H1 (cell line): ENCODE measurements around the gene PSMD5. TPM values are rescaled to one million over a fixed set of nuclear protein-coding genes. Genes with fewer than 3 reads are reported as not detected.

Source experiments
- CTCF ChIP-seq, 3 experiments: IDR thresholded peaks; 1 replicate in 2 of 3; 2 replicates in 1 of 3; pipeline versions ENCODE4 v1.5.1 to v1.6.1; 2011; ENCODE audit warnings: low read length in 3 of 3, mild to moderate bottlenecking in 3 of 3, inconsistent platforms in 2 of 3, low read depth in 1 of 3, moderate library complexity in 1 of 3; ENCODE audit not compliant: insufficient read depth in 1 of 3; ENCODE audit errors: control extremely low read depth in 1 of 3
- GTF2F1 ChIP-seq: IDR thresholded peaks from 2 replicates; pipeline ENCODE4 v1.6.1; 2012; ENCODE audit warnings: low read depth, low read length, improper control_type of control experiment, borderline replicate concordance
- HDAC6 ChIP-seq: IDR thresholded peaks from one replicate; pipeline ENCODE4 v1.7.1; 2012; ENCODE audit warnings: low read depth, mild to moderate bottlenecking, inconsistent platforms, low read length, moderate library complexity
- RBBP5 ChIP-seq: IDR thresholded peaks from 2 replicates; pipeline ENCODE4 v1.7.1; 2012; ENCODE audit warnings: low read depth, mild to moderate bottlenecking, inconsistent platforms, low read length, moderate library complexity, borderline replicate concordance
- SIN3A ChIP-seq, 2 experiments: IDR thresholded peaks in 1 of 2; conservative IDR thresholded peaks in 1 of 2; 2 replicates each; pipeline ENCODE4 v1.6.1; 2011 to 2012; ENCODE audit warnings: low read length in 2 of 2, improper control_type of control experiment in 1 of 2, low read depth in 1 of 2, mild to moderate bottlenecking in 1 of 2
- SP4 ChIP-seq: IDR thresholded peaks from 2 replicates; pipeline ENCODE4 v1.6.1; 2012; ENCODE audit warnings: low read length, inconsistent platforms
- polyA plus RNA-seq, 7 experiments: library from polyadenylated mRNA; depleted of rRNA in 3 of 7; stranded (reverse) in 5 of 7; unstranded in 2 of 7; fragments of >200 nt in 5 of 7; fragments of 200-250 nt in 2 of 7; gene quantifications; 1 replicate in 5 of 7; 2 replicates in 1 of 7; 4 replicates in 1 of 7; pipeline versions ENCODE4 v1.2.1 to v1.2.3, GENCODE V29; 2011 to 2013; ENCODE audit warnings: missing spikeins in 2 of 7, mixed read lengths in 2 of 7
- total RNA-seq: library from RNA; stranded (reverse); fragmentation: NEBNext Ultra II Directional; extraction: Animal tissue kit (Norgen Biotek cat#: 25700); gene quantifications from 2 replicates; pipeline ENCODE4 v1.2.1, GENCODE V29; 2021

The PSMD5 gene
- total and polyA plus RNA-seq, 2 of the 8 experiments (the other 6 are each of a cell fraction or from before 2014, with no cell fraction given), result 19.2 to 30.5 TPM

GRCh38 chr9:120874226-120875194 is 31.8 kb upstream of the PSMD5 start (continued):
- TF ChIP-seq HDAC6, result no peak
- TF ChIP-seq RBBP5, result no peak
- TF ChIP-seq GTF2F1, result no peak
- TF ChIP-seq SP4, result no peak
- TF ChIP-seq CTCF (IDR thresholded peaks at IDR 0.05; ENCODE audit: control extremely low read depth in 1 of 3, insufficient read depth in 1 of 3, low read depth in 1 of 3, low read length in 3 of 3), result no peak
- no peak for TF ChIP-seq SIN3A (conservative IDR thresholded peaks at IDR 0.05 in 1 of 2, IDR thresholded peaks at IDR 0.05 in 1 of 2; ENCODE audit: low read depth in 1 of 2, low read length in 2 of 2)
- TF ChIP-seq, all 59 proteins: peak for 0
